Activated B cell treated with CpG ODN at 0.5 μM for 24 hours (primary cell): Measurements from ENCODE around the gene MTSS2. TPM values are rescaled to one million over a fixed set of nuclear protein-coding genes. Genes with fewer than 3 reads are reported as not detected.

ENCODE experiments used
- ATAC-seq: fragments of 200-7000 bp; cut with Tn5 transposase; one replicate; pipeline ENCODE4 v1.10.0; 2021; ENCODE audit warnings: low read depth, mild to moderate bottlenecking, moderate library complexity
- CTCF ChIA-PET: fragments of 350-600 bp; sonication (Branson Sonifier 250); formaldehyde crosslinking; loops from one replicate; lab custom pipeline; 2021; ENCODE audit warnings: antibody characterized with exemption; lab: Charles Lee
- POLR2A ChIA-PET: fragments of 350-600 bp; sonication (Branson Sonifier 250); formaldehyde crosslinking; loops from one replicate; lab custom pipeline; 2021; ENCODE audit warnings: antibody characterized with exemption; lab: Charles Lee
- DNase-seq: peaks from one replicate; pipeline ENCODE4 v3.0.0; 2022
- H3K27ac Mint-ChIP-seq: one replicate; pipeline ENCODE4 v1.8.0; 2020; ENCODE audit warnings: mixed read lengths
- H3K27me3 Mint-ChIP-seq: one replicate; pipeline ENCODE4 v1.8.0; 2021; ENCODE audit warnings: mixed read lengths
- H3K36me3 Mint-ChIP-seq: one replicate; pipeline ENCODE4 v1.8.0; 2021; ENCODE audit warnings: low read depth, mixed read lengths
- H3K4me1 Mint-ChIP-seq: one replicate; pipeline ENCODE4 v1.8.0; 2021; ENCODE audit warnings: mixed read lengths
- H3K4me3 Mint-ChIP-seq: one replicate; pipeline ENCODE4 v1.8.0; 2020; ENCODE audit warnings: mild to moderate bottlenecking, mixed read lengths
- H3K9me3 Mint-ChIP-seq: one replicate; pipeline ENCODE4 v1.8.0; 2020; ENCODE audit warnings: mixed read lengths
- intact Hi-C: fragments of 100-400 bp; cut with micrococcal nuclease; formaldehyde crosslinking; loops from one replicate; pipeline ENCODE4 v1.15.1; 2024
- total RNA-seq: library from RNA; stranded (reverse); gene quantifications from 2 replicates; pipeline ENCODE4 v1.2.3, GENCODE V29; 2022
- TF ChIP-seq, protein P1 (sequence below): fragments of 200-600 bp; IDR thresholded peaks from one replicate; pipeline ENCODE4 v1.8.0; 2022; ENCODE audit warnings: antibody characterized with exemption, mild to moderate bottlenecking

MTSS2 gene
- total RNA-seq, 1 donor from 2014 or later, result 1.4 TPM

DNA sequence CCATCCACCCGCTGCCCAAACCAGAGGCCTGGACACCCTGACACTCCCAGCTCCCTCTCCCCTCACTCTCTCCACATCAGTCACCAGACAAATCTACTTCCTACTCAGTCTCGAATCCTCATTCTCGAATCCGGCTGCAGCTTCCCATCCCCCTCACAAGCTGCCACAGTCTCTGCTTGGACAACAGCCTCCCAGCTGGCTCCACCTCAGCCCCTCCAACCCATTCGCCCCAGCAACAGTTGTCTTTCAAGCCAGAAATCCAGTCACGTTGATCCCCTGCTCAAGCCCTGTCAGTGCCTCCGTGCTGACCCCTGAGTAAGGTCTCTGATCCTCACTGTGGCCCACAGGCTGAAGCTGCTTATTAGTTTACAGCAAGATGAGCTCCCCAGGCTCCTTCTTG is 44.2 kb upstream of the MTSS2 start:
- TF ChIP-seq, protein P1, sequence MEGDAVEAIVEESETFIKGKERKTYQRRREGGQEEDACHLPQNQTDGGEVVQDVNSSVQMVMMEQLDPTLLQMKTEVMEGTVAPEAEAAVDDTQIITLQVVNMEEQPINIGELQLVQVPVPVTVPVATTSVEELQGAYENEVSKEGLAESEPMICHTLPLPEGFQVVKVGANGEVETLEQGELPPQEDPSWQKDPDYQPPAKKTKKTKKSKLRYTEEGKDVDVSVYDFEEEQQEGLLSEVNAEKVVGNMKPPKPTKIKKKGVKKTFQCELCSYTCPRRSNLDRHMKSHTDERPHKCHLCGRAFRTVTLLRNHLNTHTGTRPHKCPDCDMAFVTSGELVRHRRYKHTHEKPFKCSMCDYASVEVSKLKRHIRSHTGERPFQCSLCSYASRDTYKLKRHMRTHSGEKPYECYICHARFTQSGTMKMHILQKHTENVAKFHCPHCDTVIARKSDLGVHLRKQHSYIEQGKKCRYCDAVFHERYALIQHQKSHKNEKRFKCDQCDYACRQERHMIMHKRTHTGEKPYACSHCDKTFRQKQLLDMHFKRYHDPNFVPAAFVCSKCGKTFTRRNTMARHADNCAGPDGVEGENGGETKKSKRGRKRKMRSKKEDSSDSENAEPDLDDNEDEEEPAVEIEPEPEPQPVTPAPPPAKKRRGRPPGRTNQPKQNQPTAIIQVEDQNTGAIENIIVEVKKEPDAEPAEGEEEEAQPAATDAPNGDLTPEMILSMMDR, result no peak
- Mint-ChIP-seq H3K4me3 (no peak overlapping the region), H3K27me3 (no peaks in the 10 kb centered on the region), H3K4me1 (no peaks in the 10 kb centered on the region), H3K27ac (no peak overlapping the region), H3K36me3 (peaks cover 62% of the 10 kb centered on the region), H3K9me3 (no peaks in the 10 kb centered on the region)
- DNase-seq (no peak), ATAC-seq (no peak)
- CTCF ChIA-PET, result no interaction called here
- POLR2A ChIA-PET, result no interaction called here
- intact Hi-C loops, result no loop called here

DNA sequence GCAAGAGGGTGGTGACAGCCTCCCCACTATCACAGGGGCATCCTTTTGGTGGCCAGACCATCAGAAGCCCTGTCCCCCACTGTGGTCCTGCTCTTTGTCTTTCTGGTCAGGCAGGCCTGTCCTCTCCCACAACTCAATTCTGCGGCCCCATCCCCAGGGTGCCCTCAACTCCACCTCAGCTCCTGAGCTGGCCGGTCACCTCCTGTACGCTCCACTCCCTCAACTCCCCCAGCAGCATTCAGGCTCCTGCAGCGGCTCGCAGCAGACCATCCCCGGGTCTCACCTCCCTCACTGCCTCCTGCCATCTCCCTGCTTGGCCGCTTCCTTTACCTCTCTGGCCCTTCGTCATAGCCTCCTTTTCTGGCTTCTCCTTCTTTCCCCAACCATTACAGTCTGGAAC is 43.4 kb upstream of the MTSS2 start:
- no peaks in the 10 kb centered on the region for H3K4me1 Mint-ChIP-seq
- H3K27me3 Mint-ChIP-seq, result no peaks in the 10 kb centered on the region
- intact Hi-C loops, result no loop called here
- TF ChIP-seq, protein P1, result no peak
- ATAC-seq, result no peak
- DNase-seq, result no peak
- ChIA-PET POLR2A (no interaction called here), CTCF (no interaction called here)
- H3K9me3 Mint-ChIP-seq, result no peaks in the 10 kb centered on the region
- no peak overlapping the region for H3K27ac Mint-ChIP-seq
- H3K36me3 Mint-ChIP-seq, result peaks cover 60% of the 10 kb centered on the region
- H3K4me3 Mint-ChIP-seq, result no peak overlapping the region

GRCh38 chr16:70728150-70728549 is 42.3 kb upstream of the MTSS2 start:
- TF ChIP-seq, protein P1, result no peak
- Mint-ChIP-seq H3K36me3 (peaks cover 64% of the 10 kb centered on the region), H3K4me3 (no peak overlapping the region), H3K9me3 (no peaks in the 10 kb centered on the region), H3K27me3 (no peaks in the 10 kb centered on the region), H3K4me1 (no peaks in the 10 kb centered on the region), H3K27ac (no peak overlapping the region)
- DNase-seq (no peak), ATAC-seq (no peak)
- ChIA-PET POLR2A (no interaction called here), CTCF (no interaction called here)
- intact Hi-C loops, result no loop called here

- DNase-seq (no peak), ATAC-seq (no peak)
- TF ChIP-seq, protein P1, result no peak
- H3K9me3 Mint-ChIP-seq, result no peaks in the 10 kb centered on the region
- no peak overlapping the region for H3K27ac Mint-ChIP-seq
- POLR2A ChIA-PET, result no interaction called here
- CTCF ChIA-PET, result no interaction called here
- intact Hi-C loops, result no loop called here
- H3K36me3 Mint-ChIP-seq, result peaks cover 67% of the 10 kb centered on the region
- H3K4me1 Mint-ChIP-seq, result no peaks in the 10 kb centered on the region
- H3K27me3 Mint-ChIP-seq, result no peaks in the 10 kb centered on the region
- no peak overlapping the region for H3K4me3 Mint-ChIP-seq
Observed at GRCh38 chr16:70726892-70727361, 41.1 kb upstream of the MTSS2 start.

DNA sequence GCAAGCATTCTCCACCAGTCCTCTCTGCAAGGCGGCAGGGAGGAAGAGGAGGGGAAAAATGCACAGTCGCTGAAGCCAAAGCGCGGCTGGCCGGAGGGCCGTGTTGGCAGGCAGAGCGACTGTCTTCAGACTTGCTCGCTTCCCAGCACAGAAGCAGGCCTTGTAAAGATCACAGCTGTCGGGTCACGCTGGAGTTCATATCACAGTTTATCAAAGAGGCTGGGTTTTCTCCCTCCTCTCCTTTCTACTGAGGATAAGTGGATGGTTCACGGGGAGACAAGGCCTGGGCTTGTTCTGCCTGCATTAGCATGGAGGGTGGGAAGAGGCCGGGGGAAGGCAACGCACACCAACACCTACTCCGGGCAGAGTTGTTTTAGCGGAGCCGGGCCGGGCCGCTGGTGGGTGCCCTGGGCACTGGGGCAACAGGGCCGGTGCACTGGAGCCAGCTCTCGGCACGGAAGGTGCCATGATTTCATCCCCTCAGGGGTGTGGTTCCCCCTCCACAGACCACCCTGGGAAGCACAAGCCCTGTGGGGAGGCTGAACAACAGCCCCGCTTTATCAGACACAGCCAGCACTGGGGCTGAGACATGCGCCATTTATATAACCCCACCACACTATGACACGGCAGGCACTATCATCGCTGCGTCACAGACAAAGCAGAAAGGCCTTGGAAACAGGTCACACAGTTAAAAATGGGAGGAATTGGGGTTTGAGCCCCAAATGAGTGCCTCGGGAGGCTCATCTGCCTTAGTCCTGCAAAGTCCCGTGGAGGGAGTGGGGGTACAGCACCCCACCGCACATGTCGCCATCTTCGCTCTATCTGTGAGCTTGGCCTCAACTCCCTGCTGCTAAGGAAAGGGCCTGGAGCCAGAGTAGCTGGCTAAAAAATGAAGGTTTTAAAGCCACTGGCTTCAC is 40.3 kb upstream of the MTSS2 start:
- ChIA-PET POLR2A (no interaction called here), CTCF (no interaction called here)
- peaks cover 67% of the 10 kb centered on the region for H3K36me3 Mint-ChIP-seq
- H3K27me3 Mint-ChIP-seq, result no peaks in the 10 kb centered on the region
- intact Hi-C loops, result no loop called here
- H3K4me3 Mint-ChIP-seq, result no peak overlapping the region
- H3K27ac Mint-ChIP-seq, result no peak overlapping the region
- DNase-seq (no peak), ATAC-seq (no peak)
- no peaks in the 10 kb centered on the region for H3K4me1 Mint-ChIP-seq
- H3K9me3 Mint-ChIP-seq, result no peaks in the 10 kb centered on the region
- TF ChIP-seq, protein P1, result no peak
